ENCODE results near the gene FAM53A.
"Not testable (repeated sequence)": the region's sequence is repeated elsewhere in the genome, so short reads cannot be mapped to it uniquely, and the experiment has no call there.

Gene FAM53A

DNA sequence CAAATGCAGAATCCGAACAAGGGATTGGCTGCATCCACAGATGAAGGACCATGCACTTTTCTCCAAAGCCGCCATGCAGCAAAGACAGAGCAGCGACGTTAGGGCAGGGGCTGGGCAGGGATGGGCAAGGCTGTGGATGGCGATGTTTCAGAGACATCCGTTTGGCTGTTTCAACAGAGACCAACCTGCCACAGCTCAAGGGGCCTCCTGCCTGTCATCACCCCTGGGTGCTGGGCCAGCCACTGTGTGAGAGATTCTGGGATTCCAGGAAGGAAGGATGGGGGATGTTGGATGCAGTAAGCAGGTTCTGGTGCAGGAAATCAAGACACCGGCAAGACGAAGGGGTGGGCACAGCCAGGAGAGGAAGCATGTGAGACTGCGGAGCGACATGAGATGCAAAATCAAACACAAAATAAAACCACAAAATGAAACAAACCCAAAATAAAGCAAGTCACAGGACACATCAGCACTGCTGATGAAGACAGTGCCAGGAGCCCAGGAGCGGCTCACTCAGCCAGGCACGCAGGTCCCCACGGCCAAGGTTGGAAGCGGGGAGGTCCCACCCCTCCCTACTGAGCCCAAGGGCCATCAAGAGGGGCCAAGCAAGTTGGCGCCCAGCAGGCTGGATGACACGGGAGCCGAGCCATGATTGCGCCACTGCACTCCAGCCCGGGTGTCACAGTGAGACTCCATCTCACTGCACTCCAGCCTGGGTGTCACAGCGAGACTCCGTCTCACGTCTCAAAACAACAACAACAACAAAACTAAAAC is 68.1 kb downstream of the FAM53A start:
- DNase-seq: no peak

DNA sequence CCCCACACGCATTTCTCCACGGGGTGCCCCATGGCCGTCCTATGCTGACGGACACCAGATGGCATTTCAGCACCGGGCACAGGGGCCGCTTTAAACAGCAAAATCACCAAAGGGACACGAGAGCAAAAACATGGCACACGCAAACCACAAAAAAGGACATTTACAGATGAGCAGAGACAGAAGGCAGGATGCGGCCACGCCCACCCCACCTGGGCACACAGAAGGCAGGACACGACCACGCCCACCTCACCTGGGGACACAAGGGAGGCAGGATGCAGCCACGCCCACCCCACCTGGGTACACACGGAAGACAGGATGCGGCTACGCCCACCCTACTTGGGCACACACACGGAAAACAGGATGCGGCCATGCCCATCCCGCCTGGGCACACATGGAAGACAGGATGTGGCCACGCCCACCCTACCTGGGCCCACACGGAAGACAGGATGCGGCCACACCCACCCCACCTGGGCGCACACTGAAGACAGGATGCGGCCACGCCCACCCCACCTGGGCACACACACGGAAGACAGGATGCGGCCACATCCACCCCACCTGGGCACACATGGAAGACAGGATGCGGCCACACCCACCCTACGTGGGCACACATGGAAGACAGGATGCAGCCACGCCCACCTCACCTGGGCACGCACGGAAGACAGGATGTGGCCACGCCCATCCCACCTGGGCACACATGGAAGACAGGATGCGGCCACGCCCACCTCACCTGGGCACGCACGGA is 69.1 kb downstream of the FAM53A start:
- DNase-seq: no peak

DNA sequence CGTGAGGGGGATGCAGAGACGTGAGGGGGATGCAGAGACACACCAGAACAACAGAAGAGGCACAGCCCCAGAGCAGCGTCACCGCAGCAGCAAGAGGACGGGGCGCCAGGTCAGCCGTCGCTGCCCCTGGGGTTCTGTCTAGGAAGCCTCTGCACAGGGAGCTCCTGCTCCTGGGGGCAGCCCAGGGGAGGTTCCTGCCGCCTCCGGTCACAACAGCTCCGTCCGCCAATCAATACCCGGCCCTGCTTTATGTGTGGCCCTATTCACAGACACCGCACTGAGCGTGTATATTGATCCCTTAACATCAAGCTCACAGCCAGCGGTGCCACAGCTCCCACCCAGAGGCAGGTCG is 69.6 kb downstream of the FAM53A start:
- DNase-seq: no peak

DNA sequence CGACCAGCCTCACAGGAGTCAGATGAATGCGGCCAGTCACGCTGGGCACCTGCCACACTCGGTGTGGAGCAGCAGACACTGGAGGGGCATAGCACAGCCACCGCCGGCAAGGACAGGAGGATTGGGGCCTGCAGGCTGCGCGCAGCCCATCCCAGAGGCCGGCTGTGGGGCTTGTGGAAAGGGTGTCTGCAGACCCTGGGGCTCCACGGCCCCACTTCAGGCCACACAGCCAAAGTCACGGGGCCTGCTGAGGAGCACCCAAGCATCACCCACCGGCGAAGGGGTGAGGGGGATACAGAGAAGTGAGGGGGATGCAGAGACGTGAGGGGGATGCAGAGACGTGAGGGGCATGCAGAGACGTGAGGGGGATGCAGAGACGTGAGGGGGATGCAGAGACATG is 70.1 kb downstream of the FAM53A start:
- no peak for DNase-seq

DNA sequence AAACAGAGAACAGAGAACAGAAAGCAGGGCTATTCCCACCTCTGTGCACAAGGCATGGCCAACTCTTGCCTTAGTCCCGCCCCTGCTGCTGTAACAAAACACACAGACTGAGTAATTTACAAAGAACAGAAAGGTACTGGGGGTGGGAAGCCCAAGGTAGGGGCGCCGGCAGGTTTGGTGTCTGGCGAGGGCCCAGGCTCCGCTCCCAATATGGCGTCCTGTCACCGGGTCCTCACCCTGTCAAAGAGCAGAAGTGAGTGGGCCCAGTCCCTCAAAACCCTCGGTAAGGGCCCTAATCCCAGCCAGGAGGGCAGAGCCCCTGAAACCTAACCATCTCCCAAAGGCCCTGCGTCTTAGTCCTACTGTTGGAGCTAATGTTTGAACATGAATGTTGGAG is 71.0 kb downstream of the FAM53A start:
- DNase-seq: no peak

DNA sequence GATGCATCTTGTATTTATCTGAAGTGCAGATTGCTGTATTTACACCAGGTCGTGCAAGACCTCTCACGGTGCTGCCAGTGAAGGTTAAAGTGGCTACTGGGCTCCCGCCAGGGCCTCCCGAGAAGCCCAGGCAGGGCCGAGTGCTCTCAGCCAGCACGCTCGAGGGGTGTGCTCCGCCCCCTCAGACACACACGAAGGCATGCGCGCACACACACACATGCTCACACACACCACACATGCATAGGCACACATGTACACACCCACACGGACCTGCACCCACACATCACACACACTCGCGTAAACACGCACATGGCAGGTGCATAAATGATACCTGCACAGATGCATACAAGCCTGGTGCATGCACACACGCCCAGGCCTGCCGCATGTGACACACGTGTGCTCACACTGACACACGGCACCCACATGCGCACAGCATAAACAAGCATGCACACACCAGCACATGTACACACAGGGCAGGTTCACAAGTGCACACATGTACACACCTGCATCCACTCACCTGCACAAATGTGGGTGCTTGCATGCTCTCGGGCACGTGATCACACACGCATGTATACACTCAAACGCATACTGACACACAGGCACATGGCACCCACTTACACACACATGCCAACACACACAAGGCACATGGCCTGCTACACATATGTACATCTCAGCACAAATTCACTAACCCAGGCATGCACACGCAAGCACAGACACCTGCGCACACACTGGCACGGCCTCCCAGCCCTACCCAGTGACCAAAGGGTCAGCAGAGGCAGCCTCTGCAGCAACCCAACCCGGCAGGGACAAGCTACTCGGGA is 71.6 kb downstream of the FAM53A start:
- no peak for DNase-seq

DNA sequence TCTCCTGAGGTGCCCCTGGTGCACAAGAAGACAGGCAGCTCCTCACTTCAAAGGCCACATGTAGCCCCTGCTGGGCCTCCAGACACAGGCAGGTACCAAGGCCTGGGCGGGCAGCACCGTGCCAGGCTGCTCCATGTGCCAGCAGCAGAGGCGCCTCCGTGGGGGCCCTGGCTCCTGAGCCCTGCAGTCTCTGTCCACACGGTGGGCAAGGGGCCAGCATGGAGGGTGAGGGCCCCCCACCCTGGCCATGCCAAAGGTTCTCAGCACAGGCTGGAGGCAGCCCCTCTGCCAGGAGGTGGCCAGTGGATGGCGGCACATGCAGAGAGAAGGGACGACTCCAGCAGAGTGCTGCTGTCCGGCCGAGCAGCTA is 72.6 kb downstream of the FAM53A start:
- no peak for DNase-seq

DNA sequence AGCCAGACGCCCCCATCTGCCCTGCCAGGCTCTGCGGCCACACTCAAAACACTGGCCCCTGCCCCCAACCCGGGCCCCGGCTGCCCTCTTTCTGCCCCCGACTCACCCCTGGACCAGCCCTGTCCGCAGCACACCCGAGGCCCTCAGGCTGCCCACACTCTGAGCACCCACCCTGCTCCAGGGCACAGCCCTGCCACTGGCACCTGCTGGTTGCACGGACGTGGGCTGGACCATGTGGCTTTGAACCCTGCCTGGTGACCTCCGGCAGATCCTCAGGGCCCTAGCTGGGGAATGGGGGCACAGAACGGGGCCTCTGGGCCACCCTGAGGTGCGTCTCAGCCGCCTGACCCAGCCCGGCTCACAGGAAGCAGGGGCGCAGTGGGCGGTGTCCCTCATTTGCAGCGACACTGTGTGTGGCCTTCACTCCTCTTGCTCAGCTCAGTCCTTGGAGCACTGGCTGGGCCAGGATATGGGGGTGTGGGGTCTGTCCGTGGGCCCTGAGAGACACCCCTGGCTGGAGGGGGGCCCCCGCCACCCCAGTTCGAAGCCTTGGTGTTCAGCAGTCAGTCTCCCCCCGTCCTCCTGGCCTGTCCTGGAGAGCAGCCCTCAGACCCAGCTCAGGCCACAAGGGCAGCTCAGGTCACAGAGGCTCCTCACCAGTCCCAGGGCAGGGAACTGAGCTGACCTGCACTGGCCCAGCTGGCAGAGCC is 73.2 kb downstream of the FAM53A start:
- no peak for DNase-seq

DNA sequence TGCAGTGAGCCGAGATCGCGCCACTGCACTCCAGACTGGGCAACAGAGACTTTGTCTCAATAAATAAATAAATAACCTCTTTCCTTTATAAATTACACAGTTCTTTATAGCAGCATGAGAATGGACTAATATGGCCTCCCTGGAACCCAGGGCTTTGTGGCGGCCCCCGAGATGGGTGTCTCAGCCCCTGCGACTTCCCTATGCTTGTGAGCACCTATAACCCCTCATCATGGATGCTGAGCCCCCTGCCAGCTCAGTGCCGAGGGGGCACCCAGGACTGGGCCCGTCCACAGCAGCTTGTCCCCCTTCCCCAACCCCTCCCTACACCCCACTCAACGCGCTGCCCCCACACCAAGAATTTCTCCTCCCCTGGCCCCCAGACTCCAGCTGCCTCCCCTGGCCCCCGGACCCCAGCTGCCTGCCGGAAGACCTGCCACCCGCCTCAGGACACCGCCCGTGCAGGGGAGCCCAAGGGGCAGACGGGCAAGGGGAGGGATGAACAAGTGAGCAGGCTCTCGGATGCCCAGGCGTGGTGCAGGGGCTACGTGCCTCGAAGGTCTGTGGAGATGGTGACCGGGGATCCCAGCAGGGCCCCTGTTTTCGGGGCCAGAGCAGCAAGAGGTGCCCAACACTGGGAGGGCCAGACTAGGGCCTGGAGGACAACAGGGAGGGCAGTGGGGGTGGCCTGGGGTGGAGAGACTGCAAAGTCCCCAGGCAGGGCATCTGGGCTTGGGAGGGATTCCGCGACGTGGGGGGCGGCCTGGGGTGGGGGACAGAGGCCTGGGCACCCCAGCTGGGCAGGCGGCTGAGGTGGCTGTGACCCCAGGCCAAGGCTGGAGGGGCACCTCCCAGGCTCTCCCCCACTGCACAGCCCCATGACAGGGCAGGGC is 74.0 kb downstream of the FAM53A start:
- no peak for DNase-seq

DNA sequence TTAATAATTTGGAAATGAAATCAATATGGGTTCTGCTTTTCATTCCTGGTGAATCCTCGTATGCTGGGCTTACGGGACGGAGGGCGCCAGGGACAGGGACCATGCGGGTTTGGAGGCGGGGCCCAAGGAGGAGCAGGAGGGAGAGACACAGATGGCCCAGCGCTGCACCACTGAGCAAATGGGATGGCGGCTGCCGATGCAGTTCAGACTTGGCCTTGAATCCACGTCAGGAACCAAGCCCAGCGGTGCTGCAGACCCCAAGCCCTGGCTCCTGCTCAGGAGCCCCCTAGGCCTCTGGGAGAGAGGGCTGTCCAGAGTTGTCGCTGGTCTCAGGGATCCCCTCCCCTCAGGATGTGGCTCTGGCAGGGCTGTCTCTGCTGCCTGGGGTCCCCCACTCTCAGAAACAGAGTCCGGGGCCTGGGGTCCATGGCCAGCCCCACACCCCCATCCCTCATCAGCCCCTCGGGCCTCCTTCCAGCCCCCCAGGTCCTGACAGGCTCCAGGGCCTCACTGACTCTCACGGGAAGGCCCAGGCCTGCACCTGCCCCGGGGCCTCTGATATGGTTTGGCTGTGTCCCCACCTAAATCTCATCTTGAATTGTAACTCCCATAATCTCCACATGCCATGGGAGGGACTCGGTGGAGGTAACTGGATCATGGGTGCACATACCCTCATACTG is 75.2 kb downstream of the FAM53A start:
- no peak for DNase-seq

DNA sequence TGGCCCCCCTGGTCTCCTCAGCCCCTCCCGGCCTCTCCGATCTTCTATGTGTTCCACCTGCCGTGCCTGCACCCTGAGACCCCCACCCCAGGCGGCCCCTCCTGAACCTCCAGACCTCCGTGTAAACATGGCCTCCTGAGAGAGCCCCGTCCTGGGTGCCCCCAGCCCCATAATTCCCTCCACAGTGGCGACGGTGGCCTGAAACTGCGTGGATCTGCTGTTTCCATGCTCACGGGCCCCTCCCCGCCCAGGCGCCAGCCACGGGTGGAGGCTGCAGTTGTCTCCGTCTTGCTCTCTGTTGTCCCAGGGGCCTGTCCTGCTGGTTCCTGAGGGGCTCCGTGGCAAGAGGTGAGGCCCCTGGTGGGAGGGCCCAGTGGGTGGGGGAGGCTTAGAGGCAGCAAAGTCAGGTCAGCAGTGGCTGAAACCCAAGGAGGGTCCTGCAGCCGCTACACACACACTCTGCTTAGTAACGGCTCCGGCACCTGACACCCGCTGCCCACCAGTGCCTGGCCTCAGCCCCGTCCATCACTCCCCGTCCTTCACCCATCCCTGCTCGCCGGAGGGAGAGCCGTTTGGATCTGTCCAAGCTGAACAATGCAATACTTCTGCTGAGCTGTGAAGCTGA is 75.8 kb downstream of the FAM53A start:
- no peak for DNase-seq

DNA sequence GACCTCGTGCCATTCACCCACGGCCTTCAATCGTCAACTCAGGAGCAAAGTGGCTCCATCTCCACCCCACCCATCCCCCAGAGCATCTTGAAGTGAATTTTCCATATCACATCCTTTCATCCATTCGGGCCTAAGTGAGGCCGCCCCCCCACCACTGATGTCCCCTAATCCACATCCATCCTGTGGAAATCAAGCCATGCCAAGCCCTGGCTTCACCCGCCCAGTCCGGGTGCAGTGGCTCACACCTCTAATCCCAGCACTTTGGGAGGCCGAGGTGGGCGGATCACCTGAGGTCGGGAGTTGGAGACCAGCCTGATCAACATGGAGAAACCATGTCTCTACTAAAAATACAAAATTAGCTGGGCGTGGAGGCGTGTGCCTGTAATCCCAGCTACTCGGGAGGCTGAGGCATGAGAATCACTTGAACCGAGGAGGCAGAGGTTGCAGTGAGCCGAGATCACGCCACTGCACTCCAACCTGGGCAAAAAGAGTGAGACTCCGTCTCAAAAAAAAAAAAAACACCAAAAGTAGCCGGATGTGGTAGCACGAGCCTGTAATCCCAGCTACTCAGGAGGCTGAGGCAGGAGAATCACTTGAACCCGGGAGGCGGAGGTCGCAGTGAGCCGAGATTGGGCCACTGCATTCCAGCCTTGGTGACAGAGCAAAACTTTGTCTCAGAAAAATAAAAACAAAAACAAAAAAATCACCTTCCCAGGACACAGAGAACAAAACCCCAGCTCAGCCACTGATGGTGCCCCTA is 76.5 kb downstream of the FAM53A start:
- not testable (repeated sequence) for DNase-seq

DNA sequence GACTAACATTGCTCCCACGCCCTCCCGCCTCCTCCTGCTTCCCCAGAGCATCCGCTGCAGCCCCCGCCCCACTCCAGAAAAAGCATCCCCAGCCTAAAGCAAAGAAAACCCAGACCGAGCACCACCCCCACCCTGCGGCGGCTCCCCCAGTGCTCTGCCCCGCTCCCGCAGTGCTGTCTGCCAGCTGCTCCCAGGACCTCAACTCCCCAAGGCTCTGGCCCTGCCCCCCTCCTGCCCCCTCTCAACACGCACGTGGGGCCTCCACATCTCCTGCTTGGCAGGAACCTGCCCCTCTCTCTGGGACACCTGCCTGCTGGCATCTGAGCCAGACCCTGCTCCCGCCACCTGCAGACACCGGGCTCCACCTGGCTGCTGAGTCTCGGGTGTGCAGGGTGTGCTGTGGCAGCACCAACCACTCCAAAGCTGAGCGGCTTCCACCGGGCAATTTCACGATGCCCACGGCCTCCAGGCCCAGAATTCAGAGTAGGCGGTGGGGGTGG is 79.4 kb downstream of the FAM53A start:
- no peak for DNase-seq

DNA sequence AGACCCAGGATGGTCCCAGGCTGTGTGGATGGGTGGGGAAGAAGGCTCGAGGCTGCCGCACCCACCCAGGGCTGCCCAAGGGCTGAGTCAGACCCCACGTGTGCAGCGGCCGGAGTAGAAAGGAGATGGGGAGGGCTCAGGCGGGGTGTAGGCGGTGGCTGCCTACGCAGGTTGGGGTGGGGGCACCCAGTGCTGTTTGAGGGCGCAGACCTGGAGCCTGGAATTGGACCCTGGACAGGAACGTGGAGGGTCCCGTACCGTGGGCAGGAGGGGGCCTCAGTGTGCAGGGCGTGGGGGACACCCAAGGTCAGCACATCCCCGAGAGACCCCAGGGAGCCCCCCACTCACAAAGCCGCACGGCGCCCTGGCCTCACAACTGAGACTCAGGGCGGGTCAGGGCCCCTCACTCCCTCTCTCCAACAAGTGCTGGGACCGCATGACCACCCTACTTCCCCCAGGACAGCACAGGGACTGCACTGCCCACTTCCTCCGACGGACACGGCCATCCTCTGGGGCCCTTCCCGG is 79.9 kb downstream of the FAM53A start:
- DNase-seq: no peak

DNA sequence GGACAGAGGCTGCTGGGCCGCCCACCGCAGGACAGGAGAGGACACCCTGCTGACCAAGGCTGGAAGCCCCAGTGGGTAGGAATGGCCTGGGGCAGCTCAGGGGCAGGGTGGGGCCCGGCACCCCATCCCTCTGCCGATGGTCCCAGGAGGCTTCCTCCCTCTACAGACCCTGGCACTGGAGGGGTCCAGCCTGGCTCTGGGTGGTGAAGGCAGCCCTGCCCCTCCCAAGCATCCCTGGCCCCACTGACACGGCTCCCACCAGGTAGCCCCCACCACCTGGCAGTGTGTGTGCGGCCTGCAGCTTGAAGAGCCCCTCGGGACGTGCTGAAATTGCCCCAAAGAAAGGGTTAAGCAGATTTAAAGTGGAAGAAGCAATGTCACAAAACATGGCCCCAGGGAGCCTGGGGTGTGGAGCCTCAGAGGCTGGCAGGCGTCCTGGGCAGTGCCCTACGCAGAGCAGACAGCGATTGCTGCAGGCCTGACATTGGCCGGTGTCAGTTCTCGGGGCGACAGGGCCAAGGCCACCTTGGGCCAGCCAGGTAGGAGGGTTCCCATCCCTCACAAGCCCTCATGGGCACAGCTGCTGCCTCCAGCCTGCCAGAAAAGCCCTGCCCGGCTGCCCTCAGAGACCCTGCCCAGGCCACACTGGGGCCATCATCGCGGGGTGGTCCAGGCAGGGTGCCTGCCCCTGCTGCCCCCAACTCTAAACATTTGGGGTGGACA is 80.5 kb downstream of the FAM53A start:
- DNase-seq: no peak

DNA sequence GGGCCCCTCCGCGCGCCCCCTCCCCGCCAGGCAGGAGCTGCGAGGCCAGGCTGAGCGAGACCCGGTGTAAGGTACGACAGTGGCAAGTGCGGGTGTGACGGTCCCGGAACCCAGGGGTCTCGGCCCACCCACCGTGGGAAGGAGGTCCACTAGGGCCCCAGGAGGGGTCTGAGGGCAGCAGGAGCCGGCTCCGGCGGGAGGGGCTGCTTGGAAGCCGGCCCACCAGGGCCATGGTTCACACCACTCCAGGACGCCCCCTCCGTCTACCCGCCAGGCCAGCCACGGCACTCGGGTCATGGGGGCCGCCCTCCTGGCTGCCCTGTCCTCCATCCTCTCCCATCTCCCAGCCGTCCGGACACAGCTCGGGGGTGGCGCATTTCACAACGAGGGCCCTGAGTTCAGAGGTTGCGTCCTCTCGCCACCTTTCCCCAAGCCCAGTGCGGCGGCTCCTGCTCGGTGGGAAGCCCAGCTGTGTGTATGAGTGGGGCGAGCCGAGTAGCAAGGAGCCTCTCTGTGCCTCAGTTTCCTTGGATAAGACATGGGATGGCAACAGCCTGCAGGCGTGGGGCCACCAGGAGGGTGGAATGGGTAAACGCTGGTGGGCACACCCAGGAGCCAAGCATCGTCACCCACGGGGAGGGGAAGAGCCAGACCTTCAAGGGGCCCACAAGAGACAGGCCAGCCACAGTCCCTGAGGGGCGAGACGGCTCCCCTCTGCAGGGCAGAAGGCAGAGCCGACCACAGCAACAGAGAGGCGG is 81.3 kb downstream of the FAM53A start:
- DNase-seq: no peak

DNA sequence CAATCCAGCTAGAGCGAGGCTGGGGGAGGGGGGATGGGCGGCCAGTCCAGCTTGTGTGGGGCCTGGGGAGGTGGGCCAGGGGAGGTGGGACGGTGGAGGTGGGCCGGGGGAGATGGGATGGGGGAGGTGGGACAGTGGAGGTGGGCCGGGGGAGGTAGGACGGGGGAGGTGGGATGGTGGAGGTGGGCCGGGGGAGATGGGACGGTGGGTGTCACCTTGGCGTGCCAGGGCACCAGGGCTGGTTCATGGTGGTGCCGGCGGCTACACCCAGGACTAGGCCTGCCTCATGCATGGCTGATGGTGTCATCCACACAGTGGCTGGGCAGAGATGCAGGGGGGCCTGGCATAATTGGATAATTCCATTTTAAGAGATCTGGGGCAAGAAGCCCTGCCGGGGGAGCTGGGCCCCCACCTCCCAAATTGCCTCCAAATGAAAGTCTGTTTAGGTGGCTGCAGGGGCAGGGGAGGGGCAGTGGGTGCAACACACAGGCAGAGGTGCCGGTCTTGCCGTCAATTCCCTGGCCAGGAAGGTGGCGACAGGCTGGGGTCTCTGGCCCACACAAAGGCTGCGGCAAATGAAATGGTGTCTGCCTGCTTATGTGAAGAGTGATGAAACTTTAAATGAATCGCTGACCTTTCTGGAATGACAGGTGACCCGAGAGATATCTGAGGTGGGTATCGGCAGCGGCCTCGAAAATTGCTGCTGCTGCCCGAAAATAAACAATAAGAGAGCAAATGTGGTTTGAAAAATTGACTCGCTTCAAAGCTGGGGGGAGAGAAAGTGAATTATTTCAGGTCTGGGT is 82.1 kb downstream of the FAM53A start:
- DNase-seq: no peak

DNA sequence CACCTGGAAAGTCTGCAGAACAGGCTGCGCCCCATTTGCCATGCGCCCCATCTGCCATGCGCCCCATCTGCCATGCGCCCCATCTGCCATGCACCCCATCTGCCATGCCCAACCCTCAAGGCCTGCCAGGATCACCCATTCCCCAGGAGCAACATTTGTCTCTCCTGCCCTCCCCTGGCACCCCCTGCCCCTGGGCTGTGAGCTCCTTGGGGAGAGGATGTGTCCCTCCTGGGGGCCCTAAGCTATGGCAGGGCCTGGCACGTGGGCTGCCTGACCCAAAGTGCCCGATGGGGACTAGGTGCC is 82.6 kb downstream of the FAM53A start:
- no peak for DNase-seq

All from fibroblast of skin of right quadriceps (primary cell).